HepG2 (cell line): ENCODE measurements around the gene GPHN. TPM values are rescaled to one million over a fixed set of nuclear protein-coding genes. Genes with fewer than 3 reads are reported as not detected.

Experiments
- NRL ChIP-seq: sonication (generic); formaldehyde crosslinking; IDR thresholded peaks from 2 replicates; pipeline ENCODE4 v1.5.0; 2020; ENCODE audit warnings: missing genetic modification reagents, mild to moderate bottlenecking, moderate library complexity, borderline replicate concordance
- RERE ChIP-seq: IDR thresholded peaks from 2 replicates; pipeline ENCODE4 v1.6.1; 2016; ENCODE audit warnings: low read depth, missing genetic modification reagents, missing compliant biosample characterization
- SP4 ChIP-seq: sonication (generic); formaldehyde crosslinking; IDR thresholded peaks from 2 replicates; pipeline ENCODE4 v1.8.1; 2023; ENCODE audit warnings: mild to moderate bottlenecking, missing genetic modification reagents
- SRSF9 ChIP-seq: fragments of 200-400 bp; formaldehyde crosslinking; IDR thresholded peaks from 2 replicates; pipeline ENCODE4 v1.6.1; 2018; ENCODE audit warnings: borderline replicate concordance, mild to moderate bottlenecking, low read depth, low read length; ENCODE audit not compliant: insufficient read depth, poor library complexity, severe bottlenecking
- ZNF234 ChIP-seq: sonication (generic); formaldehyde crosslinking; conservative IDR thresholded peaks from 2 replicates; pipeline ENCODE4 v1.5.1; 2020; ENCODE audit warnings: mild to moderate bottlenecking, missing genetic modification reagents
- polyA plus RNA-seq, 8 experiments: library from polyadenylated mRNA; depleted of rRNA in 3 of 8; stranded (reverse) in 7 of 8; unstranded in 1 of 8; fragments of >200 nt; fragmentation: Illumina TruSeq in 4 of 8; extraction: Trizol in 4 of 8; gene quantifications; 2 replicates each; pipeline versions ENCODE4 v1.2.1 to v1.2.3, GENCODE V29; 2011 to 2016; ENCODE audit warnings: low read depth in 4 of 8, missing spikeins in 1 of 8, mixed read lengths in 1 of 8; ENCODE audit not compliant: insufficient read depth in 1 of 8
- total RNA-seq, 5 experiments: library from RNA; depleted of rRNA; stranded (reverse); fragments of >200 nt; fragmentation: Illumina TruSeq; extraction: Trizol; gene quantifications; 2 replicates each; pipeline ENCODE4 v1.2.3, GENCODE V29; 2016; ENCODE audit warnings: low read depth in 1 of 5
- TF ChIP-seq, protein P1 (sequence below): sonication (generic); formaldehyde crosslinking; IDR thresholded peaks from 2 replicates; pipeline ENCODE4 v1.4.0; 2020; ENCODE audit warnings: missing genetic modification reagents
- TF ChIP-seq, protein P2 (sequence below): sonication (generic); formaldehyde crosslinking; IDR thresholded peaks from 2 replicates; pipeline ENCODE4 v1.4.0; 2020; ENCODE audit warnings: mild to moderate bottlenecking, missing genetic modification reagents, borderline replicate concordance
- TF ChIP-seq, protein P3 (sequence below), 2 experiments: IDR thresholded peaks; 2 replicates each; pipeline ENCODE4 v1.6.1; 2011 to 2012; ENCODE audit warnings: low read length in 2 of 2, borderline replicate concordance in 1 of 2, low read depth in 1 of 2, mild to moderate bottlenecking in 1 of 2, moderate library complexity in 1 of 2

The GPHN gene
- total and polyA plus RNA-seq, 2 of the 13 experiments (the other 11 are each of a cell fraction or from before 2014, with no cell fraction given) = 12.7 to 19.2 TPM

DNA sequence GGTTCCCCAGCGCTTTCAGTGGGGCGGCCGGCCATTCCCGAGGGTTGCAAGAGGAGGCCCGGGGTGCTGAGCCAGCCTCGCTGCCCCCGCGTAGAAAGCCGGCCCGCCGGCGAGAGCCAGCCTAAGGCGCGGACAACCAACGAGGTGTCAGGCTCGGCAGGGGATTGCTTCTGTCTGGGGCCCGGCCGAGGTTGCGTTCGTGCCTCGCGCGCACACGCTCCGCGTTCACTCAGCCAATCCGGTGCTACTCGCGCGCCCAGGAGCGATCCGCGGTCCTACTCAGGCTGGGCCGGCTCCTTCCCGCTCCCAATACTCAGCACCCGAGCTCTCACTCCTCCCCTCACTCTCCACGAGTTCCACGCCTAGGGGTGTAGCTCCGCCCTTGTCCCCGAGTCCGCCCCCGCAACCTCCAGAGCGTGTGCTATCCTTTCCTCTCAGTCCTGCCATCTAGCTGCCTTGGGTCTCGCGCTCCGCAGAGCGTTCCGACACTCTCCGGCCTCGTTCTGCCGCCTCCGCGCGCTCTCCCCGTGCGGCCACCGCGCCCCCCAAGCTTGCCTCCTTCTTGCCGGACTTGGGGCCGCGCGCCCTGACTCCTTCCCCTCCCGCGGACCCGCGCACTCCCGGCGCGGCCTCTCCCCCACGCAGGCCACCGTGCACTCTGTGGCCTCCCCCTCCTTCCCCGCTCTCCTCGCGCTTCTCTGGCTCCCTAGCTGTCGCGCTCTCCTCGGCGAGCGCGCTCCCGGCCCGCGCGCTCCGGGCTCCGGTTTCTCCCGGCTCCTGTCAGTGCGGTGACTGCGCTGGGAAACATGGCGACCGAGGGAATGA, at the start of gene GPHN (continued):
- TF ChIP-seq RERE (CRISPR knock-in tag) = no peak; the same call in 1 of the 2 replicates
- TF ChIP-seq SP4 (CRISPR knock-in tag) = peak; percentile 77; the same call in 1 of the 2 replicates
- peak; percentile 95 for TF ChIP-seq ZNF234 (CRISPR knock-in tag)
- TF ChIP-seq, protein P1, sequence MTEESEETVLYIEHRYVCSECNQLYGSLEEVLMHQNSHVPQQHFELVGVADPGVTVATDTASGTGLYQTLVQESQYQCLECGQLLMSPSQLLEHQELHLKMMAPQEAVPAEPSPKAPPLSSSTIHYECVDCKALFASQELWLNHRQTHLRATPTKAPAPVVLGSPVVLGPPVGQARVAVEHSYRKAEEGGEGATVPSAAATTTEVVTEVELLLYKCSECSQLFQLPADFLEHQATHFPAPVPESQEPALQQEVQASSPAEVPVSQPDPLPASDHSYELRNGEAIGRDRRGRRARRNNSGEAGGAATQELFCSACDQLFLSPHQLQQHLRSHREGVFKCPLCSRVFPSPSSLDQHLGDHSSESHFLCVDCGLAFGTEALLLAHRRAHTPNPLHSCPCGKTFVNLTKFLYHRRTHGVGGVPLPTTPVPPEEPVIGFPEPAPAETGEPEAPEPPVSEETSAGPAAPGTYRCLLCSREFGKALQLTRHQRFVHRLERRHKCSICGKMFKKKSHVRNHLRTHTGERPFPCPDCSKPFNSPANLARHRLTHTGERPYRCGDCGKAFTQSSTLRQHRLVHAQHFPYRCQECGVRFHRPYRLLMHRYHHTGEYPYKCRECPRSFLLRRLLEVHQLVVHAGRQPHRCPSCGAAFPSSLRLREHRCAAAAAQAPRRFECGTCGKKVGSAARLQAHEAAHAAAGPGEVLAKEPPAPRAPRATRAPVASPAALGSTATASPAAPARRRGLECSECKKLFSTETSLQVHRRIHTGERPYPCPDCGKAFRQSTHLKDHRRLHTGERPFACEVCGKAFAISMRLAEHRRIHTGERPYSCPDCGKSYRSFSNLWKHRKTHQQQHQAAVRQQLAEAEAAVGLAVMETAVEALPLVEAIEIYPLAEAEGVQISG (CRISPR knock-in tag) = peak; percentile 87
- TF ChIP-seq NRL (CRISPR knock-in tag) = no peak; the same call in 1 of the 2 replicates
- no peak for TF ChIP-seq SRSF9
- TF ChIP-seq, protein P2, sequence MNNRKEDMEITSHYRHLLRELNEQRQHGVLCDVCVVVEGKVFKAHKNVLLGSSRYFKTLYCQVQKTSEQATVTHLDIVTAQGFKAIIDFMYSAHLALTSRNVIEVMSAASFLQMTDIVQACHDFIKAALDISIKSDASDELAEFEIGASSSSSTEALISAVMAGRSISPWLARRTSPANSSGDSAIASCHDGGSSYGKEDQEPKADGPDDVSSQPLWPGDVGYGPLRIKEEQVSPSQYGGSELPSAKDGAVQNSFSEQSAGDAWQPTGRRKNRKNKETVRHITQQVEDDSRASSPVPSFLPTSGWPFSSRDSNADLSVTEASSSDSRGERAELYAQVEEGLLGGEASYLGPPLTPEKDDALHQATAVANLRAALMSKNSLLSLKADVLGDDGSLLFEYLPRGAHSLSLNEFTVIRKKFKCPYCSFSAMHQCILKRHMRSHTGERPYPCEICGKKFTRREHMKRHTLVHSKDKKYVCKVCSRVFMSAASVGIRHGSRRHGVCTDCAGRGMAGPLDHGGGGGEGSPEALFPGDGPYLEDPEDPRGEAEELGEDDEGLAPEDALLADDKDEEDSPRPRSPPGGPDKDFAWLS (CRISPR knock-in tag) = no peak
- TF ChIP-seq, protein P3, sequence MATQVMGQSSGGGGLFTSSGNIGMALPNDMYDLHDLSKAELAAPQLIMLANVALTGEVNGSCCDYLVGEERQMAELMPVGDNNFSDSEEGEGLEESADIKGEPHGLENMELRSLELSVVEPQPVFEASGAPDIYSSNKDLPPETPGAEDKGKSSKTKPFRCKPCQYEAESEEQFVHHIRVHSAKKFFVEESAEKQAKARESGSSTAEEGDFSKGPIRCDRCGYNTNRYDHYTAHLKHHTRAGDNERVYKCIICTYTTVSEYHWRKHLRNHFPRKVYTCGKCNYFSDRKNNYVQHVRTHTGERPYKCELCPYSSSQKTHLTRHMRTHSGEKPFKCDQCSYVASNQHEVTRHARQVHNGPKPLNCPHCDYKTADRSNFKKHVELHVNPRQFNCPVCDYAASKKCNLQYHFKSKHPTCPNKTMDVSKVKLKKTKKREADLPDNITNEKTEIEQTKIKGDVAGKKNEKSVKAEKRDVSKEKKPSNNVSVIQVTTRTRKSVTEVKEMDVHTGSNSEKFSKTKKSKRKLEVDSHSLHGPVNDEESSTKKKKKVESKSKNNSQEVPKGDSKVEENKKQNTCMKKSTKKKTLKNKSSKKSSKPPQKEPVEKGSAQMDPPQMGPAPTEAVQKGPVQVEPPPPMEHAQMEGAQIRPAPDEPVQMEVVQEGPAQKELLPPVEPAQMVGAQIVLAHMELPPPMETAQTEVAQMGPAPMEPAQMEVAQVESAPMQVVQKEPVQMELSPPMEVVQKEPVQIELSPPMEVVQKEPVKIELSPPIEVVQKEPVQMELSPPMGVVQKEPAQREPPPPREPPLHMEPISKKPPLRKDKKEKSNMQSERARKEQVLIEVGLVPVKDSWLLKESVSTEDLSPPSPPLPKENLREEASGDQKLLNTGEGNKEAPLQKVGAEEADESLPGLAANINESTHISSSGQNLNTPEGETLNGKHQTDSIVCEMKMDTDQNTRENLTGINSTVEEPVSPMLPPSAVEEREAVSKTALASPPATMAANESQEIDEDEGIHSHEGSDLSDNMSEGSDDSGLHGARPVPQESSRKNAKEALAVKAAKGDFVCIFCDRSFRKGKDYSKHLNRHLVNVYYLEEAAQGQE (IDR thresholded peaks at IDR 0.05; ENCODE audit: borderline replicate concordance in 1 of 2, low read depth in 1 of 2, low read length in 2 of 2) = no peak; a peak in 1 of 4 replicates
